ENCODE measurements around the gene SLC35F4. TPM values are rescaled to one million over a fixed set of nuclear protein-coding genes. Genes with fewer than 3 reads are reported as not detected.

SLC35F4 gene
- total RNA-seq, 1 experiment from 2014 or later, result not detected

GRCh38 chr14:57848786-57849185, 17.1 kb downstream of the SLC35F4 start:
- no peak overlapping the region for H3K4me2 ChIP-seq (ENCODE audit: insufficient read depth, insufficient read length, low read length)
- H3K79me1 ChIP-seq (ENCODE audit: insufficient read depth, low read depth, low read length, poor library complexity, severe bottlenecking), result no peaks in the 10 kb centered on the region
- H2BK20ac ChIP-seq (ENCODE audit: low read depth, low read length, poor library complexity, severe bottlenecking), result no peak overlapping the region
- H2BK15ac ChIP-seq (ENCODE audit: low read depth, low read length), result no peak overlapping the region
- no peak overlapping the region for H2AFZ ChIP-seq (ENCODE audit: low read length)
- no CpG with 5 or more reads among the region's 3 CpGs for WGBS (ENCODE audit: extremely low coverage, insufficient read length, low lambda C conversion rate)
- H3K23me2 ChIP-seq (ENCODE audit: insufficient read length, low read depth, low read length, poor library complexity, severe bottlenecking), result no peaks in the 10 kb centered on the region
- Mint-ChIP-seq H3K27ac (no peak overlapping the region), H3K4me1 (no peaks in the 10 kb centered on the region; a peak in 1 of 4 replicates), H3K36me3 (ENCODE audit: insufficient read depth in 1 of 3, low read depth in 3 of 3) (no peaks in the 10 kb centered on the region), H3K27me3 (ENCODE audit: low read depth) (no peaks in the 10 kb centered on the region; the same call in 1 of the 2 replicates), H3K9me3 (no peaks in the 10 kb centered on the region), H3K4me3 (no peak overlapping the region)
- no peaks in the 10 kb centered on the region for H4K20me1 ChIP-seq (ENCODE audit: control insufficient read depth, insufficient read depth, insufficient read length)
- H2BK120ac ChIP-seq (ENCODE audit: low read depth, low read length, poor library complexity, severe bottlenecking), result no peak overlapping the region
- no peak for DNase-seq
- no peak overlapping the region for H3T11ph ChIP-seq (ENCODE audit: low read length)
- H2BK5ac ChIP-seq (ENCODE audit: insufficient read length, low read length), result no peak overlapping the region
- H3K14ac ChIP-seq (ENCODE audit: insufficient read depth, low read length), result no peak overlapping the region
- no peak overlapping the region for H3K9ac ChIP-seq (ENCODE audit: extremely low read depth, insufficient read length, low read length)
- H3K56ac ChIP-seq (ENCODE audit: insufficient read length, low read depth, low read length), result no peak overlapping the region
- H3K27ac ChIP-seq (ENCODE audit: insufficient read length, low read depth, low read length), result no peak overlapping the region
- no peaks in the 10 kb centered on the region; the same call in 1 of the 2 replicates for H3K4me1 ChIP-seq (ENCODE audit: insufficient read depth, low read length)
- no peak overlapping the region for H3K18ac ChIP-seq (ENCODE audit: insufficient read length, low read depth, low read length)
- H3K23ac ChIP-seq (ENCODE audit: insufficient read length, low read depth, low read length), result no peak overlapping the region
- TF ChIP-seq, protein P1, sequence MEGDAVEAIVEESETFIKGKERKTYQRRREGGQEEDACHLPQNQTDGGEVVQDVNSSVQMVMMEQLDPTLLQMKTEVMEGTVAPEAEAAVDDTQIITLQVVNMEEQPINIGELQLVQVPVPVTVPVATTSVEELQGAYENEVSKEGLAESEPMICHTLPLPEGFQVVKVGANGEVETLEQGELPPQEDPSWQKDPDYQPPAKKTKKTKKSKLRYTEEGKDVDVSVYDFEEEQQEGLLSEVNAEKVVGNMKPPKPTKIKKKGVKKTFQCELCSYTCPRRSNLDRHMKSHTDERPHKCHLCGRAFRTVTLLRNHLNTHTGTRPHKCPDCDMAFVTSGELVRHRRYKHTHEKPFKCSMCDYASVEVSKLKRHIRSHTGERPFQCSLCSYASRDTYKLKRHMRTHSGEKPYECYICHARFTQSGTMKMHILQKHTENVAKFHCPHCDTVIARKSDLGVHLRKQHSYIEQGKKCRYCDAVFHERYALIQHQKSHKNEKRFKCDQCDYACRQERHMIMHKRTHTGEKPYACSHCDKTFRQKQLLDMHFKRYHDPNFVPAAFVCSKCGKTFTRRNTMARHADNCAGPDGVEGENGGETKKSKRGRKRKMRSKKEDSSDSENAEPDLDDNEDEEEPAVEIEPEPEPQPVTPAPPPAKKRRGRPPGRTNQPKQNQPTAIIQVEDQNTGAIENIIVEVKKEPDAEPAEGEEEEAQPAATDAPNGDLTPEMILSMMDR (conservative IDR thresholded peaks at IDR 0.05), result no peak
- no peak overlapping the region for H2AK5ac ChIP-seq (ENCODE audit: insufficient read length, low read length)
- no peaks in the 10 kb centered on the region for H3K9me3 ChIP-seq (ENCODE audit: control insufficient read depth, low read depth, low read length)
- no peak overlapping the region for H4K5ac ChIP-seq (ENCODE audit: insufficient read length, low read depth, low read length)
- H3K27me3 ChIP-seq (ENCODE audit: insufficient read depth, low read length), result no peaks in the 10 kb centered on the region
- no peak overlapping the region for H4K8ac ChIP-seq (replicated peaks; ENCODE audit: insufficient read length, low read depth, low read length)
- H4K91ac ChIP-seq (ENCODE audit: insufficient read length, low read depth, low read length), result no peak overlapping the region
- no peaks in the 10 kb centered on the region for H3K79me2 ChIP-seq (ENCODE audit: insufficient read depth, low read length)
- no peak overlapping the region for H3K4ac ChIP-seq (ENCODE audit: low read depth, low read length)
- H2BK12ac ChIP-seq (ENCODE audit: insufficient read length, low read depth, low read length), result no peak overlapping the region
